GM11168 (cell line): Measurements from ENCODE around the gene GAB3.
"Not testable (repeated sequence)": the region's sequence is repeated elsewhere in the genome, so short reads cannot be mapped to it uniquely, and the experiment has no call there.

ENCODE experiments used
- in situ Hi-C: fragments of 300-500 bp; cut with MboI; formaldehyde crosslinking; loops from one replicate; pipeline ENCODE4 v1.12.0; 2022; ENCODE audit warnings: low sequenced_read_pairs; ENCODE audit not compliant: unreplicated experiment

The GAB3 gene

DNA sequence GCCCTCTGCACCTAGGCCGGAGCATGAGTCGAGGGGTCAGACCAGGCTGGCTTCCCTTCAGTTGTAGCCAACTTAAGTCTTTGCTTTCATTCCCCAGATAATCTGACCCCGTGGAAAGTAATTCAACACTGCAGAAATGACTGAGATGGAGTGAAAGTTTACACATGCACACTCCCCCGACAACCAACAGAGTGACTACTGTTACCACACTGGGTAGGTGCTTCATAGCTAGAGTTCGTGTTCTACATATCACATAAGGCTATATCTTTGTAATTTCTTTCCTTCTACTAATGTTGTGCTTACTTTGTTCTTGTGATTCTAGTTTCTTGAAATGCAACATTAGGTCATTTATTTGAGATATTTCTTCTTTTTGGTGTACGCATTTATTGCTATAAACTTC, 90.3 kb downstream of the GAB3 start:
- in situ Hi-C loops: no loop called here

GRCh38 chrX:154658957-154659356, 91.9 kb downstream of the GAB3 start:
- in situ Hi-C loops: no loop called here

GRCh38 chrX:154658187-154658586, 92.7 kb downstream of the GAB3 start:
- in situ Hi-C loops: no loop called here

DNA sequence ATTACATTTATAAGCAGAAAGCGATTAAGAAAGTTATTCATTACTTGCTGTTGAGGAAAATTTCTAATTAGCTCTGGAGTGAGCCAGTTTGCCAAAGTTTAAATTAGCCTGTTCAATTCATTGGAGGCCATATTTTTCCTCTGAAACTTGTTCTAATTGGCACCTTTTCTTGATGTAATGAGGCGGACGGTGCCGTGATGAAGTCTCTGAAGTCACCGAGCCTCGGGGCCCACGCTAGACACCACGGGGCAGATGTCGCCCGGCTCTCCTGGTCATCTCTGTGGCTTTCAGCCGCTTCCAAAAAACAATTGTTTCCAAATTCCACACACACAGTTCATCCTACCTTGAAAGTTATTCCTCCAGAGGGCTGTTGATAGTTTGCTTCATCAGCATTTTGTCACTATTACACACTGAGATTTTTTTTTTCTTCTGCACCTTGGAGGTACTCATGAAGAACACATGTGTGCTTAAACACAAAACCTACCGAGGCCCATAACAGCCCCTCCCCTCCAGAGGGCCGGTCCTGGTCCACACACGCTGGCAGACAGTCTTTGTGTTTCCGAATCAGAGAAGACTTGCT, 93.6 kb downstream of the GAB3 start:
- in situ Hi-C loops: no loop called here

DNA sequence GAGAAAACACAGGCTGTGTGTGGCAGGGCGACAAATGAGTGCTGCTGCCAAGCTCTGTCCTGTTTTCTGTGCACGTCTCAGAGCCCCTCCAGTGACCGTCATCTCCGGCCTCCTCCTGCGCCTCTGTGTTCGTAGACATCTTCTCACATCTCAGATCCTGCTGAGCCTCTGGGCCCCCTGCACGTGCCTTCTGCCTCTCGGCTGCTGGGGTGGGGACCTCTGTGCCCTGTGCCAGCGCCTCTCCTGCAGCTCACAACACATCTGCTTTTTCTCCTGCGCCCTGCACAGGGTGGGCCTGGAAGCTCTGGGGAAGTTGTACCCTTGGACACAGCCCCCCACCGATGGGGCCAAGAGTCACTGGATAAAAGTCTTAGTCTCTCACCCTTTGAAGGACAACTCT, 95.1 kb downstream of the GAB3 start:
- in situ Hi-C loops: no loop called here

DNA sequence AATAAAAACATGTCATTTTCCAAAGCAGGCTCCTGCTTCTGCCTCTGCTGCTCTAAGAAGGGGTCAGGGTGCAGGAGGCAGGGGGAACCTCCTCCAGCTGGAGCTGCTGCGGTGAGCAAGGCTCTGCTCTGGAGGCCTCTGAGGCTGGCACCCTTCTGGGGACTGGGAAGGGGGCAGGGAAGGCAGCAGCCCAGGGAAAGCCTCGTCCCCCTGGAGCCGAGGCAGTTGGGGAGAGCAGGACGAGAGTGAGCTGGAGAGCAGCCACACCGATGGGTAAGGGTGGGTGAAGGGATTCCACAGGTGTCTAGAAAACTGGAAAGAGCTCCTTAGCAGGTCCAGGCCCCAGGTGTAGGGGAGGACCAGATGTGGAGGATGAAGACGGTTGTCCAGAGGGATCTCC, 95.5 kb downstream of the GAB3 start:
- in situ Hi-C loops: no loop called here

- in situ Hi-C loops: no loop called here
Measured at GRCh38 chrX:154654925-154655324, 96.0 kb downstream of the GAB3 start.

DNA sequence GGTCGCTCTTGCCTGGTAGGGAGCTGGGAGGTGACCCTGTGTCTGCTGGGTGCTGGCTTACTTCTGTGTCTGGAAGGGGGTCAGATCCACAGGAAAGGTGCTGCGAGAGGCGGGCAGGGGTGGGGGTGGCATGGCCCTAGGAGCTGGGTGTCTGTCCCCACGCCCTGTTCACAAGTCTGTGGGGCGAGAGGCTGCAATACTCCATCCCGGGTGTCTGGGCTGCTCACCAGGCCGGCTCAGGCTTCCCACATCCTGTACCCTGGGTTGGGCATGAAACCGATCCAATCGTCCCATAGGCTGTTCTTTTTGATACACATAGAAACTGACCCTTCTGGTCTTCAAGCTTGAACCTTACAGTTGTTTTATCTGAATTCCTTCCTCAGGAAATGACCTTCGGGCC, 96.5 kb downstream of the GAB3 start:
- in situ Hi-C loops: no loop called here

DNA sequence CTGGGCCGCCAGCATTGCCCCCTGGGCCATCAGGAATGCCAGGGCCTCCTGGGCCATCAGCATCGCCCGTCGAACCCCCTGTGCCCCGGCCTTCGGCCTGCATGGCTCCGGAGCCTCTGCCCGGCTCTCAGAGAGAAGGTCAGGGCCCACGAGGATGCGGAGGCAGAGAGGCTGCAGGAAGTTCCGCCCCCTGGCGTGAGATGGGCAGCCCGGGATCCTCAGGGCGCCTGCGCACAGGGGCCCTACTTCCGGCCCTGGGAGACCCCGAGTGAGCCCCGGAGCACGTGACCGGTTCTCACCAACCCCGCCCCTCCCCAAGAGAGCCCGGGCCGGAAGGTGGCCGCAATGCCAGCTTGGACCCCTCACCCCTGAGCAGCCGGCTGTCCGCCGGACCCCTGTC, 97.5 kb downstream of the GAB3 start, which contains the start of gene CTAG2:
TSS of gene CTAG2 (minus strand) at position 167 of the 400 bp plus-strand sequence. CDS start at position 103, 64 bp downstream.
- in situ Hi-C loops: not testable (repeated sequence)

GRCh38 chrX:154653048-154653401, 97.9 kb downstream of the GAB3 start:
- in situ Hi-C loops: no loop called here

DNA sequence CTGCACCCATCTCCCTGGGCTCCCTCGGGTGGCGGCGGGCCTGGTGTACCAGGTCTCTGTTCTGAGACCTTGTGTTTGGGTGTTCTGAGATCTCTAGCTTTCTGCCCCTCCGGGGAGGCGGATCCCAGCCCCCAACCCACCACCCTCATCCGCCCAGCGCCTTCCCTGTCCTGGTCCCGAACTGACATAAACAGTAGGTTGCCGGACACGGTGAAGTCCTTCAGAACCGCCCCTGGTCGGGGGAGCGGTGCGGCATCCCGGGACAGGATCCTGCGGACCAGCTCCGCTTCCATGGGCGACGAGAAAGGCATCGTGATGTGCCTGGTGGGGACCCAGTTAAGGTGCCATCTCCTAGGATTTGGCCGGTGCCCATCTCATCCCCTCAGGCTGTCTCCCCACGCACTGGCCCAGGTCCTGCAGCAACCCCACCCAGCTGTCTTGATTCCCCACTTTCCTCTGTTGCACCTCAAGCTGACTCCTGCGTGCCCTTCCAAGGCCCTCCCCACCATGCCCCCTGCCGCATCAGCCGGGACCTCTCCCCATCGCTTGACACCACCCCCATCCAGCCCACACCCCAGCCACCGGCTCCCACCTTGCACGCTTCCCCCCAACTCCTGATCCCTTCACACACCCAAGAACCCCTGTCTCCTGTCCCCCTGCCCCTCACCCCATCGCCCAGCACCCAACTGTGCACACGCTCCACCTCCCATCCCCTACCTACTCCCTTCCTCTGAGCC, 98.4 kb downstream of the GAB3 start:
- in situ Hi-C loops: no loop called here

GRCh38 chrX:154650221-154650510, 100.7 kb downstream of the GAB3 start:
- in situ Hi-C loops: no loop called here

GRCh38 chrX:154649503-154650220, 101.2 kb downstream of the GAB3 start:
- in situ Hi-C loops: no loop called here

DNA sequence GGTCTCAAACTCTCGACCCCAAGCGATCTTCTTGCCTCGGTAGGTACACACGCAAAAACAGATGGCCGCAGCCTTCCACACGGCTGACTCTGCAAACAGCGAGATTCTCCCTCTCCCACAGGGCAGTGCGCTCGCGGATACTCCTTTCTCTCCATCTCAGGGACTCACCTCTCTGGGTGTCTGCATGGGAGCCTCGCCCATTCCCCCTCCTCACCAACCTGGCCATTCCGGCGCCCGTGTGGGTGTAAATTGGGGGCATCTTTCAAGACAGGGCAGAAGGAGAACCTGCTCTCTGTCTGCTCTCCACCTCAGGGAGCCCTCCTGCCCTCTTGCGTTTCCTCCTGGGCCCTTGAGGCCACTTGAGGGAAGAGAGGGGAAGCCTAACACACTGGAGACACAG, 101.9 kb downstream of the GAB3 start:
- in situ Hi-C loops: no loop called here

GRCh38 chrX:154645745-154646378, 105.0 kb downstream of the GAB3 start:
- in situ Hi-C loops: not testable (repeated sequence)

DNA sequence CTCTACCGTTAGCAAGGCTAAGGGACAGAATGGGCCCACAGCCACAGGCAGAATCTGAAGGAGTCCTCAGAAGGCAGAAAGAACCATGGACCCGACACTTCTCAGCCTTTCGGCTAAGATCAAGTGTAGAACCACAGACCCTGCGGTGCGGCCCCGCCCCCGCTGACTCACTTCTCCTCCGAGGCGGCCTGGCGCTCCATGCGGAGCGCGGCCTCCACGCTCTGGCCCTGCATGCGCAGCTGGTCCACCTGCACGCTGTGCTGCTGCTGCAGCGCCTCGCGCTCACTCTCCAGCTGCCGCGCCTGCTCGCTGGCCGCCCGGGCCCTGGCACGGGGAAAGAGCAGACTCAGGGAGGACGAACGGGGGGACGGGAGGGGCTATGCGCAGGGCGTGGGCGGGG, 107.2 kb downstream of the GAB3 start:
- in situ Hi-C loops: not testable (repeated sequence)

DNA sequence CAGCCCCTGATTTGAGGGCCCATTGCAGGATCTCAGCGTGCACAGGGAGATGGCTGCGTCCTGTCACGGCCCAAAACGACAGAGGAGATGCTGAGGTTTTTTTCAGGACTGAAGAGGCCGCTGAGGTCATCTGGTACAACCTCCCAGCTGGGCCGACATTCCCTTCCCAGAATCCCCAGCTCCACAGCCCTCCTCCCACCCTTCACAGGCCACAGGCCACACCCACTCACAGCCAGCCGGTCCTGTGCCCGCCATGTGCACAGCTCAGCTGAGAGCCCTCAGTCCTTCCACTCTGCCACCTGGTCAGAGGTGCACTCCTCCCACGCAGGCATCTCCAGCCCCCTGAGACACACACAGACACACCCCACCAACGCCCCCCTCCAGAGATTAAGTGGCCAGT, 109.1 kb downstream of the GAB3 start:
- in situ Hi-C loops: not testable (repeated sequence)

DNA sequence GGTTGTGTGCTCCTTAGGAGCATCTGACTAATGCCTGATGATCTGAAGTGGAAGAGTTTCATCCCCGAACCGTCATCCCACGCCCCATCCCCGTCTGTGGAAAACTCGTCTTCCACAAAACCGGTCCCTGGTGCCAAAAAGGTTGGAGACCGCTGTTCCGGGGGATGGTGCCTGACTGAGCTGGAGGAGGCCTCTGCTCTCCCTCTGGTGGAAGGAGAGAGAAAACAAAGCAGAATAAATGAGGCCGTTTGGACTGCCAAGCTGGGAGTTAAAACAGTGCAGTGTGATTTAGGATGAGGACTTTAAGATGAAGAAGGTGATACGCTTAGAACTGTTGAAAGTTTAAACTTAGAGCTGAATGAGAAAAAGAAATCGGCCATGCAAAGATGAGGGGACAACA, 117.2 kb downstream of the GAB3 start:
- in situ Hi-C loops: not testable (repeated sequence)

DNA sequence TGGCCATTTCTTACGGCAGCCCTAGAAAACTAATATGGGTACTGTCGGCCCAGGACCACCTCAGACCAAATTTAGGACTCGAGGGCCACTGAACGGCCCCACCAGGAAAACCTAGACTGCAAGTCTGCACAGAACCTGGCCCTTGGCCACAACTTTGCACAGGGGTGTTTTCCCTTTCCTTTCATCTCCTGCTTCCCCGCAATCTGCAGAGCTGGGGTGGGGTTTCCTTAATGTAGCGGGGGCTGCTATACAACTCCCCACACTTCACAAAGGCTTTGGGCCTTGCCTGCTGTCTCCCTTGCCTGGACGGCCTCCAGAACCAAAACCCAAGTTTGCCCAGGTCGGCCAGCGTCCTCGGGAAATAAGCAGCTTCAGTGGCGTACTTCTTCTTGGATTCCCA, 119.9 kb downstream of the GAB3 start:
- in situ Hi-C loops: not testable (repeated sequence)

DNA sequence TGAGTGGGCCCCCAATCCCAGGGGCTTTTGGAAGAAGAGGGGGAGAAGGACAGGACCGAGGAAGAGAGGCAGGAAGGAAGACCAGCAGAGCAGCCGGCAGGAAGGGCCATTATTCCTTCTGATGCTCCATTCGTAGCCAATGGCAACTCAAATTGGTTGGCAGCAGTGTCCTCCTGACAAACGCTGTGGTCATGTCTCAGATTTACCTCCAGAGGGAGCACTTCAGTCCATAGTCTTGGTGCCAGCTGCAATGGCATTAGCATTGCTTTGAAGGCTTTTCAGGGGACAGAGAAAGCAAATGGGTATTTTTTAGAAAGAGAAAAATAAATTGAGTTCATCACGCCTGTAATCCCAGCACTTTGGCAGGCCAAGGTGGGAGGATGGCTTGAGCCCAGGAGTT, 121.9 kb downstream of the GAB3 start:
- in situ Hi-C loops: not testable (repeated sequence)
